Skeletal muscle satellite cell (primary cell): Measurements from ENCODE around the gene FBLN1.

Experiments used
- H3K27me3 ChIP-seq: 2 replicates; pipeline ENCODE4 v1.7.0; 2013; ENCODE audit warnings: low read length; ENCODE audit not compliant: control insufficient read depth, insufficient read depth
- H3K36me3 ChIP-seq: 2 replicates; pipeline ENCODE4 v1.7.0; 2013; ENCODE audit warnings: mild to moderate bottlenecking, control low read depth, low read length; ENCODE audit not compliant: insufficient read depth
- H3K4me1 ChIP-seq: 2 replicates; pipeline ENCODE4 v1.7.0; 2013; ENCODE audit warnings: low read length; ENCODE audit not compliant: control insufficient read depth, insufficient read depth
- H3K4me2 ChIP-seq: 2 replicates; pipeline ENCODE4 v1.7.0; 2013; ENCODE audit warnings: mild to moderate bottlenecking, low read length
- H3K4me3 ChIP-seq: 2 replicates; pipeline ENCODE4 v1.7.0; 2013; ENCODE audit warnings: low read length
- H3K9ac ChIP-seq: 2 replicates; pipeline ENCODE4 v1.7.0; 2013; ENCODE audit warnings: mild to moderate bottlenecking, low read depth, low read length, moderate library complexity
- H3K9me3 ChIP-seq: replicated peaks from 2 replicates; pipeline ENCODE4 v1.7.0; 2013; ENCODE audit warnings: mild to moderate bottlenecking, control low read depth, low read length

Gene FBLN1

GRCh38 chr22:45631140-45631840 is 128.6 kb downstream of the FBLN1 start:
- H3K9me3 ChIP-seq, result no peaks in the 10 kb centered on the region
- H3K4me1 ChIP-seq, result no peaks in the 10 kb centered on the region
- peaks cover 63% of the 10 kb centered on the region for H3K27me3 ChIP-seq
- H3K4me3 ChIP-seq, result no peak overlapping the region
- no peak overlapping the region for H3K4me2 ChIP-seq
- H3K36me3 ChIP-seq, result no peaks in the 10 kb centered on the region
- no peak overlapping the region for H3K9ac ChIP-seq

GRCh38 chr22:45631841-45632238 is 129.2 kb downstream of the FBLN1 start:
- Histone ChIP-seq H3K9ac (no peak overlapping the region), H3K9me3 (no peaks in the 10 kb centered on the region), H3K4me2 (no peak overlapping the region), H3K4me1 (no peaks in the 10 kb centered on the region), H3K4me3 (no peak overlapping the region), H3K27me3 (peaks cover 64% of the 10 kb centered on the region), H3K36me3 (no peaks in the 10 kb centered on the region)

GRCh38 chr22:45632791-45633515 is 130.3 kb downstream of the FBLN1 start:
- no peaks in the 10 kb centered on the region for H3K9me3 ChIP-seq
- no peaks in the 10 kb centered on the region for H3K4me1 ChIP-seq
- no peaks in the 10 kb centered on the region for H3K36me3 ChIP-seq
- peaks cover 68% of the 10 kb centered on the region for H3K27me3 ChIP-seq
- H3K4me3 ChIP-seq, result no peak overlapping the region
- H3K4me2 ChIP-seq, result no peak overlapping the region
- no peak overlapping the region for H3K9ac ChIP-seq

GRCh38 chr22:45636683-45637082 is 134.0 kb downstream of the FBLN1 start:
- H3K27me3 ChIP-seq, result peaks cover 55% of the 10 kb centered on the region
- H3K9ac ChIP-seq, result no peak overlapping the region
- H3K36me3 ChIP-seq, result no peaks in the 10 kb centered on the region
- H3K9me3 ChIP-seq, result no peaks in the 10 kb centered on the region
- no peak overlapping the region for H3K4me3 ChIP-seq
- no peak overlapping the region for H3K4me2 ChIP-seq
- H3K4me1 ChIP-seq, result peaks cover 11% of the 10 kb centered on the region

GRCh38 chr22:45638197-45638596 is 135.5 kb downstream of the FBLN1 start:
- Histone ChIP-seq H3K4me2 (no peak overlapping the region), H3K9ac (no peak overlapping the region), H3K4me1 (peaks cover 11% of the 10 kb centered on the region), H3K9me3 (no peaks in the 10 kb centered on the region), H3K4me3 (no peak overlapping the region), H3K27me3 (peaks cover 53% of the 10 kb centered on the region), H3K36me3 (no peaks in the 10 kb centered on the region)

GRCh38 chr22:45638834-45639746 is 136.4 kb downstream of the FBLN1 start:
- Histone ChIP-seq H3K9ac (no peak overlapping the region), H3K4me3 (no peak overlapping the region), H3K9me3 (no peaks in the 10 kb centered on the region), H3K4me2 (peak overlapping the region; percentile 46), H3K36me3 (no peaks in the 10 kb centered on the region), H3K27me3 (peaks cover 48% of the 10 kb centered on the region), H3K4me1 (peaks cover 11% of the 10 kb centered on the region)

- Histone ChIP-seq H3K4me2 (no peak overlapping the region), H3K4me3 (no peak overlapping the region), H3K27me3 (peaks cover 43% of the 10 kb centered on the region), H3K9me3 (no peaks in the 10 kb centered on the region), H3K9ac (no peak overlapping the region), H3K4me1 (peaks cover 11% of the 10 kb centered on the region), H3K36me3 (no peaks in the 10 kb centered on the region)
These were observed 137.0 kb downstream of the FBLN1 start for GRCh38 chr22:45639747-45640102.

GRCh38 chr22:45640291-45640940 is 137.7 kb downstream of the FBLN1 start:
- no peaks in the 10 kb centered on the region for H3K9me3 ChIP-seq
- no peak overlapping the region for H3K4me3 ChIP-seq
- no peak overlapping the region for H3K4me2 ChIP-seq
- peaks cover 46% of the 10 kb centered on the region for H3K27me3 ChIP-seq
- no peak overlapping the region for H3K9ac ChIP-seq
- H3K4me1 ChIP-seq, result peaks cover 13% of the 10 kb centered on the region
- no peaks in the 10 kb centered on the region for H3K36me3 ChIP-seq

- Histone ChIP-seq H3K36me3 (no peaks in the 10 kb centered on the region), H3K4me1 (peaks cover 14% of the 10 kb centered on the region), H3K9me3 (no peaks in the 10 kb centered on the region), H3K27me3 (peaks cover 43% of the 10 kb centered on the region), H3K4me2 (no peak overlapping the region), H3K4me3 (no peak overlapping the region), H3K9ac (no peak overlapping the region)
These were observed 138.4 kb downstream of the FBLN1 start for GRCh38 chr22:45640941-45641621.

- H3K27me3 ChIP-seq, result peaks cover 38% of the 10 kb centered on the region
These were observed 140.3 kb downstream of the FBLN1 start for GRCh38 chr22:45642986-45643385.

More at GRCh38 chr22:45642986-45643385, 140.3 kb downstream of the FBLN1 start:
- H3K9me3 ChIP-seq, result no peaks in the 10 kb centered on the region
- H3K4me1 ChIP-seq, result peaks cover 14% of the 10 kb centered on the region
- no peak overlapping the region for H3K4me3 ChIP-seq
- H3K4me2 ChIP-seq, result no peak overlapping the region
- no peak overlapping the region for H3K9ac ChIP-seq
- H3K36me3 ChIP-seq, result no peaks in the 10 kb centered on the region
